ENCODE results near the gene ARHGAP24. TPM values are rescaled to one million over a fixed set of nuclear protein-coding genes. Genes with fewer than 3 reads are reported as not detected.
"Not testable (repeated sequence)": the region's sequence is repeated elsewhere in the genome, so short reads cannot be mapped to it uniquely, and the experiment has no call there.

Gene ARHGAP24
- polyA plus RNA-seq, 1 of the 3 experiments (the other 2 are of a cell fraction), result 1.4 TPM

DNA sequence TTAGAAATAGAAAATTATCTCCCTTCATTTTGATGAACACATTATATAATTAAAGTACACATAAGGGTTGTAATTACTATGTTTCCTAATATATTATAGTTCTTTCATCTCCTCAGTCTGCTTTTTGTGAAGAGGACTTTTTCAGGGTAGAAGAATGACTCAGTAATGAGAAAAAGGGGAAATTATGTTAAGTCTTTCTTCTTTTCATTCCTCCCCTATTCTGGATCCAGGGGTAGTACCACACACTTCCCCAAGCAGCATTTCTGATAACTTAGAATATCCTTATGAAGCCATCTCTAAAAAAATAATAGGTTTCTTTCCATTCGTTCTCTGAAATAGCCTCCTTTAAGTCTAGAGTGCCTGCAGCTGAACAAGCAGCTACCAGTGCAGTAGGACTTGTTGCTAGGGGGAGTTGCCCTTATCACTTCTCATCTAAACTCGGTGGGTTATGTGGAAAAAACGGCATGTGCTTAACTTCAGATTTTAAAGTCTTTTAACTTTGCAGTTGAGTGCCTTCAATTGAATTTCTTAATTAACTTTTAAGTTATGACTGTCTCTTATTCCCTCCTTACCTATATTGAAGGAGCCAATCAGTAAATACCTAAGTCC is 184.8 kb downstream of the ARHGAP24 start:
- Histone ChIP-seq H3K27ac (ENCODE audit: low read depth in 2 of 2, low read length in 1 of 2) (no peak overlapping the region), H3K9me2 (no peaks in the 10 kb centered on the region), H3F3A (replicated peaks; ENCODE audit: insufficient read depth) (no peaks in the 10 kb centered on the region), H3K4me1 (ENCODE audit: control insufficient read depth in 1 of 2, insufficient read depth in 2 of 2, low read depth in 1 of 2, low read length in 1 of 2) (no peaks in the 10 kb centered on the region), H3K79me2 (ENCODE audit: insufficient read depth) (no peaks in the 10 kb centered on the region), H3K4me2 (no peak overlapping the region), H4K20me1 (ENCODE audit: insufficient read depth) (no peaks in the 10 kb centered on the region), H3K4me3 (ENCODE audit: low read depth in 2 of 2, low read length in 1 of 2) (no peak overlapping the region), H3K36me3 (replicated peaks in 1 of 2; ENCODE audit: control insufficient read depth in 1 of 2, insufficient read depth in 2 of 2, low read length in 1 of 2) (no peaks in the 10 kb centered on the region), H3K9ac (no peak overlapping the region), H2AFZ (ENCODE audit: low read depth) (no peak overlapping the region), H3K9me3 (no peaks in the 10 kb centered on the region), H3K27me3 (ENCODE audit: insufficient read depth) (no peaks in the 10 kb centered on the region)
- WGBS (ENCODE audit: low lambda C conversion rate), result 35% methylated on average over 3 of the region's 3 CpGs
- TF ChIP-seq GATA2 (CRISPR knock-in tag; IDR thresholded peaks at IDR 0.05) (no peak), EP300 (IDR thresholded peaks at IDR 0.05; ENCODE audit: borderline replicate concordance in 1 of 2, low read depth in 1 of 2, low read length in 1 of 2) (no peak), RAD21 (IDR thresholded peaks at IDR 0.05; ENCODE audit: low read length) (no peak), ELF1 (IDR thresholded peaks at IDR 0.05) (no peak), TEAD4 (IDR thresholded peaks at IDR 0.05; ENCODE audit: borderline replicate concordance, insufficient read depth) (no peak), NFIC (IDR thresholded peaks at IDR 0.05; ENCODE audit: borderline replicate concordance) (no peak), FOXJ3 (CRISPR knock-in tag; IDR thresholded peaks at IDR 0.05) (no peak), MXI1 (IDR thresholded peaks at IDR 0.05; ENCODE audit: low read depth, low read length) (no peak), MEF2A (IDR thresholded peaks at IDR 0.05; ENCODE audit: borderline replicate concordance, low read depth) (no peak), RCOR1 (IDR thresholded peaks at IDR 0.05; ENCODE audit: low read length) (no peak), YY1 (IDR thresholded peaks at IDR 0.05; ENCODE audit: low read depth) (no peak)
- TF ChIP-seq, protein P1, sequence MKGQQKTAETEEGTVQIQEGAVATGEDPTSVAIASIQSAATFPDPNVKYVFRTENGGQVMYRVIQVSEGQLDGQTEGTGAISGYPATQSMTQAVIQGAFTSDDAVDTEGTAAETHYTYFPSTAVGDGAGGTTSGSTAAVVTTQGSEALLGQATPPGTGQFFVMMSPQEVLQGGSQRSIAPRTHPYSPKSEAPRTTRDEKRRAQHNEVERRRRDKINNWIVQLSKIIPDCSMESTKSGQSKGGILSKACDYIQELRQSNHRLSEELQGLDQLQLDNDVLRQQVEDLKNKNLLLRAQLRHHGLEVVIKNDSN (IDR thresholded peaks at IDR 0.05; ENCODE audit: borderline replicate concordance, low read depth), result no peak
- TF ChIP-seq, protein P2, sequence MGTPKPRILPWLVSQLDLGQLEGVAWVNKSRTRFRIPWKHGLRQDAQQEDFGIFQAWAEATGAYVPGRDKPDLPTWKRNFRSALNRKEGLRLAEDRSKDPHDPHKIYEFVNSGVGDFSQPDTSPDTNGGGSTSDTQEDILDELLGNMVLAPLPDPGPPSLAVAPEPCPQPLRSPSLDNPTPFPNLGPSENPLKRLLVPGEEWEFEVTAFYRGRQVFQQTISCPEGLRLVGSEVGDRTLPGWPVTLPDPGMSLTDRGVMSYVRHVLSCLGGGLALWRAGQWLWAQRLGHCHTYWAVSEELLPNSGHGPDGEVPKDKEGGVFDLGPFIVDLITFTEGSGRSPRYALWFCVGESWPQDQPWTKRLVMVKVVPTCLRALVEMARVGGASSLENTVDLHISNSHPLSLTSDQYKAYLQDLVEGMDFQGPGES (IDR thresholded peaks at IDR 0.05; ENCODE audit: low read depth, low read length), result no peak
- DNase-seq, result no peak
- CTCF ChIA-PET, result no interaction called here
- POLR2A ChIA-PET, result no interaction called here

DNA sequence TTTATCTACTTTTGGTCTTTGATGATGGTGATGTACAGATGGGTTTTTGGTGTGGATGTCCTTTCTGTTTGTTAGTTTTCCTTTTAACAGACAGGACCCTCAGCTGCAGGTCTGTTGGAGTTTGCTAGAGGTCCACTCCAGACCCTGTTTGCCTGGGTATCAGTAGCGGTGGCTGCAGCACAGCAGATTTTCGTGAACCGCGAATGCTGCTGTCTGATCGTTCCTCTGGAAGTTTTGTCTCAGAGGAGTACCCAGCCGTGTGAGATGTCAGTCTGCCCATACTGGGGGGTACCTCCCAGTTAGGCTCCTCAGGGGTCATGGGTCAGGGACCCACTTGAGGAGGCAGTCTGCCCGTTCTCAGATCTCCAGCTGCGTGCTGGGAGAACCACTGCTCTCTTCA is 191.7 kb downstream of the ARHGAP24 start:
- DNase-seq; H3K9me2 ChIP-seq; H3K27me3 ChIP-seq (ENCODE audit: insufficient read depth); H3K36me3 ChIP-seq (replicated peaks in 1 of 2; ENCODE audit: control insufficient read depth in 1 of 2, insufficient read depth in 2 of 2, low read length in 1 of 2); H3K79me2 ChIP-seq (ENCODE audit: insufficient read depth); H2AFZ ChIP-seq (ENCODE audit: low read depth); H3K9ac ChIP-seq; H4K20me1 ChIP-seq (ENCODE audit: insufficient read depth); H3K4me2 ChIP-seq; H3K27ac ChIP-seq (ENCODE audit: low read depth in 2 of 2, low read length in 1 of 2); CTCF ChIA-PET; POLR2A ChIA-PET; H3K9me3 ChIP-seq; H3K4me3 ChIP-seq (ENCODE audit: low read depth in 2 of 2, low read length in 1 of 2); H3F3A ChIP-seq (replicated peaks; ENCODE audit: insufficient read depth); H3K4me1 ChIP-seq (ENCODE audit: control insufficient read depth in 1 of 2, insufficient read depth in 2 of 2, low read depth in 1 of 2, low read length in 1 of 2): not testable (repeated sequence)
- WGBS (ENCODE audit: low lambda C conversion rate), result 74% methylated on average over 7 of the region's 8 CpGs

Data from SK-N-SH (cell line).